GM06990 (cell line): ENCODE results near the gene EGLN3.
"Not testable (repeated sequence)": the region's sequence is repeated elsewhere in the genome, so short reads cannot be mapped to it uniquely, and the experiment has no call there.

Experiments
- DNase-seq: peaks from one replicate; pipeline ENCODE4 v3.0.0-alpha.2; 2011; ENCODE audit not compliant: insufficient read length; ENCODE audit errors: extremely low read depth
- H3K27me3 ChIP-seq: replicated peaks from 2 replicates; pipeline ENCODE4 v1.6.0; 2011; ENCODE audit warnings: low read length; ENCODE audit not compliant: control insufficient read depth, insufficient read depth
- H3K36me3 ChIP-seq: 2 replicates; pipeline ENCODE4 v1.5.1; 2011; ENCODE audit warnings: low read length; ENCODE audit not compliant: control insufficient read depth, insufficient read depth
- H3K4me3 ChIP-seq: replicated peaks from 2 replicates; pipeline ENCODE4 v1.5.1; 2011; ENCODE audit warnings: low read depth, mild to moderate bottlenecking, control low read depth, low read length
- TF ChIP-seq, protein P1 (sequence below): IDR thresholded peaks from 2 replicates; pipeline ENCODE4 v1.5.1; 2011; ENCODE audit warnings: low read length, control low read depth, mild to moderate bottlenecking, inconsistent platforms; ENCODE audit not compliant: insufficient read depth, poor library complexity, severe bottlenecking

Gene EGLN3

DNA sequence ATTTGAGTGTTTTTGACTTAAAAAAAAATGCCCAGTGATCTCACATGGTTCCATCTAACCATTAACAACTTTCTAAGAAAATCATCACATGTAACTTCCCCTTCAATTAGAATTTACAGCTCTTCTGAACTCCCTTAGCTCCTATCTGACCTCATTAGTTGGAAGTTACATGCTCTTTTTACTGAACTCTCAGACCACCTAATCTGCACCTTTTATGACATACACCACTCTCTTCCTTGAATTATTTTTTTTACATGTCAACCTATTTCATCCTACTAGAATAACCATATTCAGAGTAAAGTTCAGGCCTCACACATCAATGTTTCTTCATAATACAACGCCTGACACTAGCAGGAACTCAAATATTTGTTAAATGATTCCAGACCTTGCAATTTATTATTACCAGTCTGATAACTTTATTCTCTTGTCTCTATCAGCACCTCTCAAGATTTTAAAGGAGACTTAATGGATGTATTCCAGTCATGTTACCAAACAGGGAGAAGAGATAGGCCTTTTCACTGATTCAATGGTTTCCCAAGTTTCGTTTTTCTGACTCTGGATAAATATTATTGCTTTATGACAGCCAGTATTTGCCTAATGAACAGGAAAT lies 21.0 kb downstream of the EGLN3 start:
- Histone ChIP-seq H3K4me3 (no peak overlapping the region), H3K36me3 (no peaks in the 10 kb centered on the region), H3K27me3 (no peaks in the 10 kb centered on the region)
- no peak for DNase-seq
- TF ChIP-seq, protein P1, sequence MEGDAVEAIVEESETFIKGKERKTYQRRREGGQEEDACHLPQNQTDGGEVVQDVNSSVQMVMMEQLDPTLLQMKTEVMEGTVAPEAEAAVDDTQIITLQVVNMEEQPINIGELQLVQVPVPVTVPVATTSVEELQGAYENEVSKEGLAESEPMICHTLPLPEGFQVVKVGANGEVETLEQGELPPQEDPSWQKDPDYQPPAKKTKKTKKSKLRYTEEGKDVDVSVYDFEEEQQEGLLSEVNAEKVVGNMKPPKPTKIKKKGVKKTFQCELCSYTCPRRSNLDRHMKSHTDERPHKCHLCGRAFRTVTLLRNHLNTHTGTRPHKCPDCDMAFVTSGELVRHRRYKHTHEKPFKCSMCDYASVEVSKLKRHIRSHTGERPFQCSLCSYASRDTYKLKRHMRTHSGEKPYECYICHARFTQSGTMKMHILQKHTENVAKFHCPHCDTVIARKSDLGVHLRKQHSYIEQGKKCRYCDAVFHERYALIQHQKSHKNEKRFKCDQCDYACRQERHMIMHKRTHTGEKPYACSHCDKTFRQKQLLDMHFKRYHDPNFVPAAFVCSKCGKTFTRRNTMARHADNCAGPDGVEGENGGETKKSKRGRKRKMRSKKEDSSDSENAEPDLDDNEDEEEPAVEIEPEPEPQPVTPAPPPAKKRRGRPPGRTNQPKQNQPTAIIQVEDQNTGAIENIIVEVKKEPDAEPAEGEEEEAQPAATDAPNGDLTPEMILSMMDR = no peak

DNA sequence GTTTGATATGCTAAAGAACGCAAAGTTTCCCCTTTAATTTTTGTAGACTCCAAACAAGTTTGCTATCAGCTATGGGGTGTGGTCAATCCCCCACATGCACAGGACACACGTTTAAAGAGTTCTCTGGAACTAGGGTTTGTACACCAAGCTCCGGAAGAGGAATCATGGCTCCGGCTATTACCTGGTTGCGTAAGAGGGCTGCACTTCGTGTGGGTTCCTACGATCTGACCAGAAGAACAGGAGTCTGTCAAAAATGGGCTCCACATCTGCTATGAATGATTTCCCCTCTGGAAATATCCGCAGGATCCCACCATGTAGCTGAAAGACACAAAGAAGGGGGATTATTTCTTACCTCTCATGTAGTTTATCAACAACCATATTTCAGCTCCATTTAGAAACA lies 22.0 kb downstream of the EGLN3 start:
- Histone ChIP-seq H3K36me3 (no peaks in the 10 kb centered on the region), H3K4me3 (no peak overlapping the region), H3K27me3 (no peaks in the 10 kb centered on the region)
- TF ChIP-seq, protein P1 = no peak
- no peak for DNase-seq

DNA sequence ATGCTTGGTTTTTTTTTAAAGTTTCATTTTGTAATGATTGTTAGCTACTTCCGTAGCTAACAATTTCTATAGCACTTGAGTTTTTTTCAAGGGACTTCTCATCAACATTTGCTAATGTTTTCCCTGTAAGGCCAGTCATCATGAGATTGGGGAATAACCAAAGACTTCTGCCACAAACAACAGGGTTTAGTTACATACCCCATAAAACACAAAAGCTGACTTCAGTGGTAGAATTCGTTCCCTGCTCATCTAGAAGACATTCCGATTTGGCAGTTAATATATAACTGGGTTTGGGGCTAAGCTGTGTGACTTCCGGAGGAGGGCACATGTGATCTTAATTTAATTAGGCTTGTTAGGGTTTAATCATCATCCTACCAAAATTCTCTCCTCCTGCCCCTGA lies 22.9 kb downstream of the EGLN3 start:
- Histone ChIP-seq H3K4me3 (no peak overlapping the region), H3K36me3 (no peaks in the 10 kb centered on the region), H3K27me3 (no peaks in the 10 kb centered on the region)
- TF ChIP-seq, protein P1 = no peak
- DNase-seq = no peak

DNA sequence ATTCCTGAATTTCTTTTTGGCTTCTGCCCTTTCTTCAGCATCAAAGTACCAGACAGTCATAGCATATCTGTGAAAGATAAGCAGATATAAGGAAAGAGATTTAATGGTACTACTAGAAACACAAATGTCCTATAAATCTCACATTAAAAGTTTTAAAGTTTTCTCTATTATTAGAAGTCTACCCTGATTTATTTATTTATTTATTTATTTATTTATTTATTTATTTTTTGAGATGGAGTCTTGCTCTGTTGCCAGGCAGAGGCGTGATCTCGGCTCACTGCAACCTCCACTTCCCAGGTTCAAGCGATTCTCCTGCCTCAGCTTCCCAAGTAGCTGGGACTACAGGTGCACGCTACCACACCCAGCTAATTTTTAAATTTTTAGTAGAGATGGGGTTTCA lies 23.9 kb downstream of the EGLN3 start:
- not testable (repeated sequence) for H3K27me3 ChIP-seq, H3K36me3 ChIP-seq, H3K4me3 ChIP-seq, DNase-seq

DNA sequence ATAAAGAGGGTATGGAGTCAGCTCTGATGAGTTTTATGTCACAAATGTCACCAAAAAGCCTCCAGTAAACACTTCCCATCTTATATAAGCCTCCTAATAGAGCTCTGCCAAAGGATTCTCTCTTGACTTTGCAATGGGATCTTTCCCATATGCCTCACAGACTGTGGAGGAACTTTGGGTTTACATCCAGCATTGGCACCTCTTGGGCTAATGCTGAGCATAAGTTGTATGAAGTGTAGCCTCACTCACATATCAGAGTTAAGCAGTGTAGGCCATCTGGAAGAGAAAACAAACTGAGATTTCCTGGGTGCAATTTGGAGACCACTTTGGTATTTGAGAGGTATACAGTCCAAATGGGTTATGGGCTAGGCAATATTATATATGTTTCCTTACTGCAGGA lies 24.9 kb downstream of the EGLN3 start:
- no peaks in the 10 kb centered on the region for H3K36me3 ChIP-seq
- TF ChIP-seq, protein P1 = no peak
- H3K27me3 ChIP-seq = no peaks in the 10 kb centered on the region
- H3K4me3 ChIP-seq = no peak overlapping the region
- no peak for DNase-seq

DNA sequence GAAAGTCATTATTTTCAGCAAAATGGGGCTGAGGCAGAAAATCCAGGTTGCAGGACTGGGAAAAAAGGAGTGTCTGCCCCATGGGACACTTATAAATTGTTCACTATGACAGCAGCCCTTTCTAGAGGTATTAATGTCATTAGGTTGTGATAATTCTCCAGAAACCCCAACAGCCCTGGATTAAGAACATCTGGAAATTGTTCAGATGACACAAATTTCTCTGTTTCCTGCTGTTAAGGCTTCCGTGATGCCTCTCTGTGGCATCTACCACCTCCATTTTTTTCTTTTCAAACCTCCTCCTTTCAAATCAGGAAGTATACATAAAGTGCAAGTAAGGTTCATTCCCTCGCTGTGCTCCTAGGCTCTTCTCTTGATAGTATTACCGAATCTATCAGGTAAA lies 25.6 kb downstream of the EGLN3 start:
- TF ChIP-seq, protein P1 = no peak
- no peaks in the 10 kb centered on the region for H3K36me3 ChIP-seq
- no peak overlapping the region for H3K4me3 ChIP-seq
- DNase-seq = no peak
- no peaks in the 10 kb centered on the region for H3K27me3 ChIP-seq
